Stimulated activated CD4-positive, alpha-beta T cell treated with anti-CD3 and anti-CD28 coated beads, Interleukin-1b, Interleukin-23, amount 100 ng/mL, for 48 hours (primary cell): ENCODE measurements around the gene MYOT.
"Not testable (repeated sequence)": the region's sequence is repeated elsewhere in the genome, so short reads cannot be mapped to it uniquely, and the experiment has no call there.

Source experiments
- DNase-seq: peaks from one replicate; pipeline ENCODE4 v3.0.0-alpha.2; 2020

Gene MYOT, protein sequence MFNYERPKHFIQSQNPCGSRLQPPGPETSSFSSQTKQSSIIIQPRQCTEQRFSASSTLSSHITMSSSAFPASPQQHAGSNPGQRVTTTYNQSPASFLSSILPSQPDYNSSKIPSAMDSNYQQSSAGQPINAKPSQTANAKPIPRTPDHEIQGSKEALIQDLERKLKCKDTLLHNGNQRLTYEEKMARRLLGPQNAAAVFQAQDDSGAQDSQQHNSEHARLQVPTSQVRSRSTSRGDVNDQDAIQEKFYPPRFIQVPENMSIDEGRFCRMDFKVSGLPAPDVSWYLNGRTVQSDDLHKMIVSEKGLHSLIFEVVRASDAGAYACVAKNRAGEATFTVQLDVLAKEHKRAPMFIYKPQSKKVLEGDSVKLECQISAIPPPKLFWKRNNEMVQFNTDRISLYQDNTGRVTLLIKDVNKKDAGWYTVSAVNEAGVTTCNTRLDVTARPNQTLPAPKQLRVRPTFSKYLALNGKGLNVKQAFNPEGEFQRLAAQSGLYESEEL

GRCh38 chr5:137867664-137868063, at the start of gene MYOT:
Gene MYOT, plus strand, starts transcription at chr5:137867860. Its CDS starts 2,792 bp downstream, at chr5:137870652.
- DNase-seq = no peak

- DNase-seq = no peak
These were observed 47.9 kb upstream of the MYOT start for GRCh38 chr5:137819766-137820165.

GRCh38 chr5:137822158-137822764, 45.4 kb upstream of the MYOT start:
- no peak for DNase-seq

DNA sequence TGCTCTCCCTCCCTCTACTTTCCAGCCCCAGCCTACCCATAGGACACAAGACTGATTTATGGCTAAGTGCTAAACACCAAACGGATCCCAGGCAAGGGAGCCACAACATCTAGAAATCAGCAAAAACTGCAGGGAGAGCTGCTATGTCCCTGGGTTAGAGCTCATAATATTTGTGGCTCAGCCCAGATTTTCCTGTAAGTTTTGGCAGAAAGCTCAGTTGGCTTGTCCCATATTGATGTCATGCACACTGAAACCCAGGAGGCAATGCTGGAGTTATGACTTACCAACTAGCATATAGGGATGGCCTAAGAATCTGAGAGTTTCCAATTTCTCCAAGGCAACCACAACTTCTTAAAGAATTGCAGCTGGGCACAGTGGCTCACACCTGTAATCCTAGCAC, 44.7 kb upstream of the MYOT start:
- no peak for DNase-seq

GRCh38 chr5:137825165-137825564, 42.5 kb upstream of the MYOT start:
- no peak for DNase-seq

- DNase-seq = no peak
These were observed 41.6 kb upstream of the MYOT start for GRCh38 chr5:137826067-137826466.

DNA sequence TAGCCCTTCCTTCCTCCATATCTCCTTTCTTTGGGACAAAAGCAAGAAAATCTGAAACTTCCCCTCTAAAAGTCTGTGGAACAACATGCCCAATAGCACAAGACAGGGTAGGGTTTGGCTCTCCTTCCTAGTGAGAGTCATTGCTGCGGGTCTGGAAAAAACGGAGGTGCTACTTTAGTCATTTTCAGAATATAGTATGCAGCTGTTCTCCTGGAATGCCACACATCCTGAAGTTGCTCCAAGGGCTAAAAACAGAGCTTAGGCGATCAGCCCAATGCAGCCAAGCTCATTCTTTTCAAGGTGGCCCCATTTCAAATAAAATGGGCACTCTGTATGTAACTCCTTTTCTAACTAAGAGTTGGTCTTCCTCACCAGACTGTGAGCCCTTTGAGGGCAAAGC, 39.5 kb upstream of the MYOT start:
- no peak for DNase-seq

- DNase-seq = no peak
These were observed 39.0 kb upstream of the MYOT start for GRCh38 chr5:137828664-137829063.

GRCh38 chr5:137831105-137831504, 36.6 kb upstream of the MYOT start:
- no peak for DNase-seq

DNA sequence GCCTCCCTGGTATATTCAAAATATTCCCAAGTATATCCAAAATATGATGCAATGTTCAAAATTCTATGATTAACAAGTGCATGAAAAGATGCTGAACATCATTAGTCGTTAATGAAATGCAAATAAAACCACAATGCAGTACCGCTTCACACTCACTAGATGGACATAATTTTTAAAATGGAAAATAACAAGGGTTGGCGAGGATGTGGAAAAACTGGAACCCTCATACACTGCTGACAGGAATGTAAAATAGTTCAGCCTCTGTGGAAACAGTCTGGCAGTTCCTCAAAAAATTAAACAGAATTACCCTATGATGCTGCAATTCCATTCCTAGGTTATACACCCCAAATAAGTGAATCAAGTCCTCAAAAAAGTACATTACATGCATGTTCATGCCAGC, 36.1 kb upstream of the MYOT start:
- no peak for DNase-seq

GRCh38 chr5:137832416-137832815, 35.2 kb upstream of the MYOT start:
- DNase-seq = no peak

- DNase-seq = no peak
These were observed 34.2 kb upstream of the MYOT start for GRCh38 chr5:137833463-137833862.

DNA sequence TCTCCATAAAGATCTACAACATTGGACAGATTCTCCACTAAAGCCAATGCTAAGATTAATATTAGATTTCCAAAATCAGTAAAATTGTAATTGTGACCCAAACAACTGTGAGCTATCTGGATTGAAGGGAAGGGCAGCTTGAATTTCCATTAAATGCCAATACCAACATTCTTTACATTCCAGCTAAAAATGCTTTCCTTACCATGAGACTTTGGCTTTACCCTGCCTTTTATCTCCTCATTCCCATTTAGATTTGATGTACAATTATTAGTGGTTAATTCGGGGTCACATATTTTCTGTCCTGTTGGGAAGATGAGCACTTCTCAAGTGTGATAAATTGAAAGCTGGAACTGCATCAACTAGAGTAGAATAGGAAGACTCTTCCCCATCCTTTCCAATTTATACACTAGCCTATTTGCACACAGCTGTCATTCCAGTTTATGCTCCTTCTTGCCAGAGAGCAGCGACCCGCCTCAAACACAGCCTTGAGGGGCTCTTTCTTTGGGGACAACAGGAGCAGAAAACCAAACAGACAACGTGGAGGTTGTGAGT, 33.1 kb upstream of the MYOT start:
- no peak for DNase-seq

- DNase-seq = no peak
These were observed 31.4 kb upstream of the MYOT start for GRCh38 chr5:137836298-137836697.

- no peak for DNase-seq
These were observed 30.7 kb upstream of the MYOT start for GRCh38 chr5:137836997-137837396.

- no peak for DNase-seq
These were observed 29.9 kb upstream of the MYOT start for GRCh38 chr5:137837491-137838394.

GRCh38 chr5:137838976-137839375, 28.7 kb upstream of the MYOT start:
- DNase-seq = no peak

- DNase-seq = no peak
These were observed 25.4 kb upstream of the MYOT start for GRCh38 chr5:137842296-137842695.

- DNase-seq = no peak
These were observed 23.9 kb upstream of the MYOT start for GRCh38 chr5:137843676-137844299.

DNA sequence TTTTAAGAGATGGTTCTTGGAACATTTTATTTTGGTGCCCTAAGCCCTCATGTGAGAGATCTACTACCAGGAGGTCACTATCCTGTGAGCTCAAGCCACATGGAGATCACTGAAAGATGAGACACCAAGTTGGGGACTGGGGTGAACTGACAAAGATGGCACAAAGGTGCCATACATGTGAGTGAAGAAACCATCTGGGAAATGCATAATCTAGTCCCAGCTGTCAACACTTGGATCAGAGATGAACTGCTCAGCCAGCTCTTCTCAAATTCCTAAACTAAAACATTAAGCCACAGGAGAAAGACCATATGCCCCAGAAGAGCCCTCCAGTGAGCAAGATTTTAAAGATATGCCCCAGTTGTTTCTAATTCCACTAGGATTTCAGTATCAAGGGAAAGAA, 22.2 kb upstream of the MYOT start:
- DNase-seq = no peak

- no peak for DNase-seq
These were observed 20.0 kb upstream of the MYOT start for GRCh38 chr5:137847687-137848086.

- DNase-seq = not testable (repeated sequence)
These were observed 14.5 kb upstream of the MYOT start for GRCh38 chr5:137853165-137853564.

- DNase-seq = no peak
These were observed 11.5 kb upstream of the MYOT start for GRCh38 chr5:137856201-137856600.
